Neutrophil (primary cell): ENCODE measurements around the gene ELOB.

Experiments
- H3K27ac ChIP-seq: fragments of 200-600 bp; sonication (generic); 2 replicates; pipeline ENCODE4 v1.5.1; 2016; ENCODE audit warnings: mild to moderate bottlenecking, moderate library complexity
- H3K27me3 ChIP-seq: fragments of 200-600 bp; sonication (generic); 2 replicates; pipeline ENCODE4 v1.6.0; 2016; ENCODE audit warnings: mild to moderate bottlenecking
- H3K36me3 ChIP-seq: fragments of 200-600 bp; sonication (generic); 2 replicates; pipeline ENCODE4 v1.5.1; 2017
- H3K4me1 ChIP-seq, 2 experiments: fragments of 200-600 bp in 1 of 2; sonication (generic) in 1 of 2; 1 replicate in 1 of 2; 2 replicates in 1 of 2; pipeline versions ENCODE4 v1.5.1 to v1.6.1; 2013 to 2016; ENCODE audit warnings: low read depth in 1 of 2, low read length in 1 of 2, mild to moderate bottlenecking in 1 of 2, moderate library complexity in 1 of 2; ENCODE audit not compliant: control insufficient read depth in 1 of 2, insufficient read depth in 1 of 2
- H3K4me3 ChIP-seq, 2 experiments: fragments of 200-600 bp in 1 of 2; sonication (generic) in 1 of 2; 1 replicate in 1 of 2; 2 replicates in 1 of 2; pipeline ENCODE4 v1.5.1; 2013 to 2016; ENCODE audit warnings: low read depth in 1 of 2, low read length in 1 of 2, mild to moderate bottlenecking in 1 of 2, moderate library complexity in 1 of 2
- H3K9me3 ChIP-seq: fragments of 200-600 bp; sonication (generic); 2 replicates; pipeline ENCODE4 v1.5.1; 2016
- TF ChIP-seq, protein P1 (sequence below): fragments of 200-600 bp; sonication (generic); IDR thresholded peaks from 2 replicates; pipeline ENCODE4 v1.5.1; 2016; ENCODE audit warnings: antibody characterized with exemption

ELOB gene

GRCh38 chr16:2767140-2767731 is 9.8 kb downstream of the ELOB start:
- no peaks in the 10 kb centered on the region for H3K27me3 ChIP-seq

GRCh38 chr16:2766430-2767139 is 10.5 kb downstream of the ELOB start:
- peaks cover 100% of the 10 kb centered on the region for H3K36me3 ChIP-seq
- H3K4me3 ChIP-seq = no peak overlapping the region
- no peaks in the 10 kb centered on the region for H3K27me3 ChIP-seq

More at GRCh38 chr16:2767140-2767731, 9.8 kb downstream of the ELOB start:
- no peak overlapping the region for H3K27ac ChIP-seq
- TF ChIP-seq, protein P1, sequence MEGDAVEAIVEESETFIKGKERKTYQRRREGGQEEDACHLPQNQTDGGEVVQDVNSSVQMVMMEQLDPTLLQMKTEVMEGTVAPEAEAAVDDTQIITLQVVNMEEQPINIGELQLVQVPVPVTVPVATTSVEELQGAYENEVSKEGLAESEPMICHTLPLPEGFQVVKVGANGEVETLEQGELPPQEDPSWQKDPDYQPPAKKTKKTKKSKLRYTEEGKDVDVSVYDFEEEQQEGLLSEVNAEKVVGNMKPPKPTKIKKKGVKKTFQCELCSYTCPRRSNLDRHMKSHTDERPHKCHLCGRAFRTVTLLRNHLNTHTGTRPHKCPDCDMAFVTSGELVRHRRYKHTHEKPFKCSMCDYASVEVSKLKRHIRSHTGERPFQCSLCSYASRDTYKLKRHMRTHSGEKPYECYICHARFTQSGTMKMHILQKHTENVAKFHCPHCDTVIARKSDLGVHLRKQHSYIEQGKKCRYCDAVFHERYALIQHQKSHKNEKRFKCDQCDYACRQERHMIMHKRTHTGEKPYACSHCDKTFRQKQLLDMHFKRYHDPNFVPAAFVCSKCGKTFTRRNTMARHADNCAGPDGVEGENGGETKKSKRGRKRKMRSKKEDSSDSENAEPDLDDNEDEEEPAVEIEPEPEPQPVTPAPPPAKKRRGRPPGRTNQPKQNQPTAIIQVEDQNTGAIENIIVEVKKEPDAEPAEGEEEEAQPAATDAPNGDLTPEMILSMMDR = no peak
- H3K4me3 ChIP-seq = no peak overlapping the region
- peaks cover 100% of the 10 kb centered on the region for H3K36me3 ChIP-seq
- no peaks in the 10 kb centered on the region for H3K9me3 ChIP-seq
- H3K4me1 ChIP-seq = no peaks in the 10 kb centered on the region

DNA sequence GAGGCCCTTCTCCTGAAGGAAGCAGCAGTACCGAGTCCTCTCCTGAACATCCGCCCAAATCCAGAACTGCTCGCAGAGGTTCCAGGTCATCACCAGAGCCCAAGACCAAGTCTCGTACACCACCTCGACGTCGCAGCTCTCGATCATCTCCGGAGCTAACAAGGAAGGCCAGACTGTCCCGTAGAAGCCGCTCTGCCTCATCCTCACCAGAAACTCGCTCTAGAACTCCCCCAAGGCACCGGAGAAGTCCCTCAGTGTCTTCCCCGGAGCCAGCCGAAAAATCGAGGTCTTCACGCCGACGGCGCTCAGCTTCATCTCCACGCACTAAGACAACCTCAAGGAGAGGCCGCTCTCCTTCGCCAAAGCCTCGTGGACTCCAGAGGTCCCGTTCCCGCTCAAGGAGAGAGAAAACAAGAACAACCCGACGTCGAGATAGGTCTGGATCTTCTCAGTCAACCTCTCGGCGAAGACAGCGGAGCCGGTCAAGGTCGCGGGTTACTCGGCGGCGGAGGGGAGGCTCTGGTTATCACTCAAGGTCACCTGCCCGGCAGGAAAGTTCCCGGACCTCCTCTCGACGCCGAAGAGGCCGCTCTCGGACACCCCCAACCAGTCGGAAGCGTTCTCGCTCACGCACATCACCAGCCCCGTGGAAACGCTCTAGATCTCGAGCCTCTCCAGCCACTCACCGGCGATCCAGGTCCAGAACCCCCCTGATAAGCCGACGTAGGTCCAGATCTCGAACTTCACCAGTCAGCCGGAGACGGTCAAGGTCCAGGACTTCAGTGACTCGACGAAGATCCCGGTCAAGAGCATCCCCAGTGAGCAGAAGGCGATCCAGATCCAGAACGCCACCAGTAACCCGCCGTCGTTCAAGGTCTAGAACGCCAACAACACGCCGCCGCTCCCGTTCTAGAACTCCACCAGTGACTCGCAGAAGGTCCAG is 11.3 kb downstream of the ELOB start:
- H3K9me3 ChIP-seq = no peaks in the 10 kb centered on the region
- no peaks in the 10 kb centered on the region for H3K4me1 ChIP-seq
- H3K36me3 ChIP-seq = peaks cover 100% of the 10 kb centered on the region
- H3K4me3 ChIP-seq = no peak overlapping the region
- H3K27ac ChIP-seq = no peak overlapping the region
- TF ChIP-seq, protein P1 = no peak
- H3K27me3 ChIP-seq = no peaks in the 10 kb centered on the region

More at GRCh38 chr16:2766430-2767139, 10.5 kb downstream of the ELOB start:
- TF ChIP-seq, protein P1 = no peak
- H3K4me1 ChIP-seq = no peaks in the 10 kb centered on the region
- H3K27ac ChIP-seq = no peak overlapping the region
- no peaks in the 10 kb centered on the region for H3K9me3 ChIP-seq

DNA sequence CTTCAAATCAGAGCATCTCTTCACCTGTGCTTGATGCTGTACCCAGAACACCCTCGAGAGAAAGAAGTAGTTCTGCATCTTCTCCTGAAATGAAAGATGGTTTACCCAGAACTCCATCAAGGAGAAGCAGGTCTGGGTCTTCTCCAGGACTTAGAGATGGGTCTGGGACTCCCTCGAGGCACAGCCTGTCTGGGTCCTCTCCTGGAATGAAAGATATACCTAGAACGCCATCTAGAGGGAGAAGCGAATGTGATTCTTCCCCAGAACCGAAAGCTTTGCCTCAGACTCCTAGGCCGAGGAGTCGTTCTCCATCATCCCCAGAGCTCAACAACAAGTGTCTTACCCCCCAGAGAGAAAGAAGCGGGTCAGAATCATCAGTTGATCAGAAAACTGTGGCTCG is 12.4 kb downstream of the ELOB start:
- H3K27me3 ChIP-seq = no peaks in the 10 kb centered on the region
- no peak overlapping the region for H3K4me3 ChIP-seq
- no peak overlapping the region for H3K27ac ChIP-seq
- TF ChIP-seq, protein P1 = no peak
- H3K9me3 ChIP-seq = no peaks in the 10 kb centered on the region
- no peaks in the 10 kb centered on the region for H3K4me1 ChIP-seq
- H3K36me3 ChIP-seq = peaks cover 100% of the 10 kb centered on the region

DNA sequence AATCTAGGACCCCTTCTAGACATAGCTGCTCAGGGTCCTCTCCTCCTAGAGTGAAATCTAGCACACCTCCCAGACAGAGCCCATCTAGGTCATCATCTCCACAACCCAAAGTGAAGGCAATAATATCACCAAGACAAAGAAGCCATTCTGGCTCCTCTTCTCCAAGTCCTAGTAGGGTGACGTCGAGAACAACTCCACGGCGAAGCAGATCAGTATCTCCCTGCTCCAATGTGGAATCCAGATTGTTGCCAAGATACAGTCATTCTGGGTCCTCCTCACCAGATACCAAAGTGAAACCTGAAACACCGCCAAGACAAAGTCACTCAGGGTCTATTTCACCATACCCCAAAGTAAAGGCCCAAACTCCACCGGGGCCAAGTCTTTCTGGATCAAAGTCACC is 13.9 kb downstream of the ELOB start:
- Histone ChIP-seq H3K4me1 (no peaks in the 10 kb centered on the region), H3K9me3 (no peaks in the 10 kb centered on the region), H3K36me3 (peaks cover 100% of the 10 kb centered on the region), H3K4me3 (no peak overlapping the region), H3K27me3 (no peaks in the 10 kb centered on the region), H3K27ac (no peak overlapping the region)
- TF ChIP-seq, protein P1 = no peak
